ENCODE data around the gene NAV2.

The NAV2 gene

DNA sequence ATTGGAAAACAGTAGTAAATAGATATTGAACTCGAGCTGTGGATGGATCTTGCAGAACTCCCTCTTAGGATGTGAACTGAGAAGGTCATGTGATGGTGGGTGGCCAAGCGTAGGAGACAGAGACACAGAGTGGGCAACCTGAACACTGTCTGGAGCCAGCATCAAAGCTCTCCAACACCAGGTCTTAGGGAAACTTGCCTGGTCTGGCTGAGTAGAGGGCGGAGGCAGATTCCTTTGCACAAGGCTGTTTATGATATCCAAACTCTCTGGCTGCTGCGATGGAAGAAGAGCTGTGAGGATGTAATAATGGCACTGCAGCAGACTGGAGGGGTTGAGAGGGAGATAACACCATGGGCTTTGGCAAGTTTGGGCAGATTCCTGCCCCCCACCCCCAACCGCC, 10.1 kb downstream of the NAV2 start:
- H3K4me3 ChIP-seq (ENCODE audit: low read length) = no peak overlapping the region
- no peak overlapping the region for H3K27ac ChIP-seq (ENCODE audit: low read depth, low read length)
- no peaks in the 10 kb centered on the region for H3K9me3 ChIP-seq (ENCODE audit: insufficient read depth, low read depth, low read length)
- no peaks in the 10 kb centered on the region for H3K27me3 ChIP-seq (ENCODE audit: insufficient read depth, low read length)
- H3K4me1 ChIP-seq (ENCODE audit: insufficient read depth, low read length) = no peaks in the 10 kb centered on the region
- no peaks in the 10 kb centered on the region for H3K36me3 ChIP-seq (ENCODE audit: insufficient read depth, low read length)
- WGBS = 91% methylated on average over 4 of the region's 5 CpGs
- no peak overlapping the region for H3K9ac ChIP-seq (ENCODE audit: low read depth, low read length)

DNA sequence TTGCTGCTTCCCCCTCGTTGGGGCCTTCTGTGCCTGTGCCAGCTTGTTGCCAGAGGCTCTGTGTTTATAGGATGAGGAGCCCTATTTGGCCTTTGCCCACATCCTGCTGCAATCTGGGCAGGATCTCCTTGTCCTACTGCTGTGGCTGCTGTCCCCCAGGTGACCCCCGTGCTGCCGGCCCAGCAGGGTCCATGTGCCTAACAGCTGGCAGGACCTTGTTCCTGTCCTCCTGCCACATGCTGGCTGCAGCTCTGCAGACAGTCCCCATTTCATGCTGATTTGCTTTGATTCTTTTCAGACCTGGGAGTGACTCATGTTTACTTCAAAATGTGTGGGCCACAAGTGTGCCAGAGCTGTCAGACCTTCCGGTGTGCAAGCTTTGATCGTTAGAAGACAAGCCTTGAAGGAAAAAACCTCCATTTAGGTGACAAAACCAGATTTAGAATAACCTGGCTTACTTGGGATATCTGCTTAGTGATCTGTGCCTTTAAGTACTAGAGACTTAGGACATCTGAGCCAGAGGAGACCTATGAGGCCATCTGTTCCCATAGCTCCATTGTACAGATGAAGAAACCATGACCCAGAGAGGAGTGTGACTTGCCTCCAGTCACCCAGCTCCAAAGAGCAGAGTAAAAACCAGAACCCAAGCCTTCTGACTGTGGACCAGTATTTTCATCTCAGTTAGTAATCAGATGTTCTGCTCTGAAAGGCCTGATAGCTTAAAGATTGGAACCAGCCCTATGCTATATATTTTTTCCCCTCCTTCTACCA, 11.1 kb downstream of the NAV2 start:
- no peaks in the 10 kb centered on the region for H3K36me3 ChIP-seq (ENCODE audit: insufficient read depth, low read length)
- H3K4me3 ChIP-seq (ENCODE audit: low read length) = no peak overlapping the region
- H3K4me1 ChIP-seq (ENCODE audit: insufficient read depth, low read length) = no peaks in the 10 kb centered on the region
- whole genome bisulfite sequencing = 65% methylated on average over 5 of the region's 5 CpGs
- no peaks in the 10 kb centered on the region for H3K27me3 ChIP-seq (ENCODE audit: insufficient read depth, low read length)
- H3K9me3 ChIP-seq (ENCODE audit: insufficient read depth, low read depth, low read length) = no peaks in the 10 kb centered on the region
- no peak overlapping the region for H3K27ac ChIP-seq (ENCODE audit: low read depth, low read length)
- no peak overlapping the region for H3K9ac ChIP-seq (ENCODE audit: low read depth, low read length)

DNA sequence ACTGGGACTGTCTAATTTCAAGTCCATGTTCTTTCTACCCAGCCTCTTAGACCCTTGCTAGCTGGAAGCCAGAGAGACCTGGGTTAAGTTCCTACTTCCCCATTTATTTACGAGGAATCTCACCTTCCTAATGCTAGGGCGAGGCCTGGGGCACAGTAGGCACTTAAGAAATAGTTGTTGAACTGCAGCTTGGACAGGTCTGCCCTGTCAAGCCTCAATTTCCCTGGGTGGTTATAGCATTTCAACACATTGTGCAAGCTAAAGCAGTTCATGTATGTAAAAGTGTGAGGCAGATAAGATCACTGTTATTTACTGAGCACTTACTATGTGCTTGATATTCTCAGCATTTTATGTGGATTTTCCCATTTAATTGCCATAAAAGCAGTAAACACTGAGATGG, 12.1 kb downstream of the NAV2 start:
- H3K4me3 ChIP-seq (ENCODE audit: low read length) = no peak overlapping the region
- H3K27ac ChIP-seq (ENCODE audit: low read depth, low read length) = no peak overlapping the region
- H3K9me3 ChIP-seq (ENCODE audit: insufficient read depth, low read depth, low read length) = no peaks in the 10 kb centered on the region
- no peaks in the 10 kb centered on the region for H3K4me1 ChIP-seq (ENCODE audit: insufficient read depth, low read length)
- 100% methylated on average over 2 of the region's 2 CpGs for WGBS
- H3K27me3 ChIP-seq (ENCODE audit: insufficient read depth, low read length) = no peaks in the 10 kb centered on the region
- no peak overlapping the region for H3K9ac ChIP-seq (ENCODE audit: low read depth, low read length)
- H3K36me3 ChIP-seq (ENCODE audit: insufficient read depth, low read length) = no peaks in the 10 kb centered on the region

DNA sequence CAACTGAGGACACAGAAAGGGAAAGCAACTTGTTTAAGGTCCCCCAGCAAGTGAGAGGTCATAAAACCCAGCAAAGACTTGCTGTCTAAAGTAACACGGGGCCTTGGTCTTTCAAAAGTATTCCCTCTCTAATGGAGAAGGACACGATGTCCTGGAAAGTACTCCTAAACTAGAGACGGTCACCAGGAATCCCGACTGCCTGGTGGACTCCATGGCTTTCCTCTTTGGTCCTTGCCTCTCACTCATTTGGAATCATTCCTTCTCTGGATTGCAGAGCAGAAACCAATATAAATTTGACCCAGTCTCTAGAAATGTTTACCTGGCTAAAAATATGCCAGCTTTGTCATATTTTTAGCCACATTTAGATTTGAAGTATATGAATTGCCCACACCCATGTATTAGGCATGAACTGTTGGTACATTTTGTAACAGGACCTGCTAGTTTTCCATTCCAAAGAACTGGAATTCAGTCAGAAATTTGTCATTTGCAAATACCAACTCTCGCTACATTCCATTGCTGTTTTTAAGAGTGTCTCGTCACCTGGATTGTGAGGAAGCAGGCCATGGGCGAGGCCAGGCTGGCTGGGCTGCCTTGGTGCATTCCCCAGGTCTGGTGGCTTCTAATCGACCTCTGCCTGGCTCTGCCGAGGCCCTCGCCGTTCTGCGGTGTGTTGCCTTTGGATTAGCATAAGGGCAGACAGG, 12.9 kb downstream of the NAV2 start:
- Histone ChIP-seq H3K27me3 (ENCODE audit: insufficient read depth, low read length) (no peaks in the 10 kb centered on the region), H3K9me3 (ENCODE audit: insufficient read depth, low read depth, low read length) (no peaks in the 10 kb centered on the region), H3K9ac (ENCODE audit: low read depth, low read length) (no peak overlapping the region), H3K36me3 (ENCODE audit: insufficient read depth, low read length) (no peaks in the 10 kb centered on the region), H3K4me1 (ENCODE audit: insufficient read depth, low read length) (no peaks in the 10 kb centered on the region), H3K27ac (ENCODE audit: low read depth, low read length) (no peak overlapping the region), H3K4me3 (ENCODE audit: low read length) (no peak overlapping the region)
- 89% methylated on average over 12 of the region's 12 CpGs for WGBS

DNA sequence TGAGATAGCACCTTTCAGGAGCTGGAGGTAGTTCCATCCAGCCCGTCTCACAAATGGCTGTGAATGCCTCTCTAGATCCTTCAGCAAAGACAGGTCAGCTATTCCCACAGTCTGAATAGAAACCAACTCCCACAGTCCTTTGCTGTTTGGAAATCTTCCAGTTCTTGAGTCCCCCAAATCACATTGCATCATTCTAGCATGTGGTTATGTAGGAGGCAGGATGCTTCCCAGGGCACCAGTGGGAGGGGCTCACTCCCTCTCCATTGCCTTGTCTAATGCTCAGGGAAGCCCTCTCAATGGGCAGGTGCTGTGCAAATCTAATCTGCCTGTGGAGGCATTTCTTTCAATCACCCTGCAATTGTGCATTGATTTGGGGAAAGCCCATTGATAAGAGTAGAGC, 14.6 kb downstream of the NAV2 start:
- H3K36me3 ChIP-seq (ENCODE audit: insufficient read depth, low read length) = no peaks in the 10 kb centered on the region
- no peak overlapping the region for H3K27ac ChIP-seq (ENCODE audit: low read depth, low read length)
- no peaks in the 10 kb centered on the region for H3K9me3 ChIP-seq (ENCODE audit: insufficient read depth, low read depth, low read length)
- no peak overlapping the region for H3K4me3 ChIP-seq (ENCODE audit: low read length)
- WGBS = 95% methylated on average over 1 of the region's 1 CpG
- H3K27me3 ChIP-seq (ENCODE audit: insufficient read depth, low read length) = no peaks in the 10 kb centered on the region
- no peaks in the 10 kb centered on the region for H3K4me1 ChIP-seq (ENCODE audit: insufficient read depth, low read length)
- H3K9ac ChIP-seq (ENCODE audit: low read depth, low read length) = no peak overlapping the region

DNA sequence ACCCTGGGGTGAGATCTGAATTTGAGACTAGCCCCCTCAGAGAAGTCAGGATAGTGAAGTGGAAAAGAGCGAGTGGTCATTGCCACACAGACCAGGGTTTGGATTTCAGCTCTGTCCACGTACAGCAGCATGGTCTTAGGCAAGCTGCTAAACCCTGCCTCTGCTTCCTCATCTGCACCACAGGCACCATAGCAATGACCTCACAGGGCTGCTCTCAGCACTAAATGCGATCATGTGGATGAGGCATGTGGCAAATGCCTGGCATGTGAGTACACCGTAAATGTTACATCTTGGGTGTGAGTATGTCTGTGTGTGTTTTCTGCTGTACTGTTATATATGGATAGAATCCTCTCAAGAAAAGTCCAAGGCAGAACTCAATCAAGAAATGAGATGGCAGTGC, 15.8 kb downstream of the NAV2 start:
- no peaks in the 10 kb centered on the region for H3K9me3 ChIP-seq (ENCODE audit: insufficient read depth, low read depth, low read length)
- 95% methylated on average over 4 of the region's 4 CpGs for WGBS
- H3K9ac ChIP-seq (ENCODE audit: low read depth, low read length) = no peak overlapping the region
- no peaks in the 10 kb centered on the region for H3K36me3 ChIP-seq (ENCODE audit: insufficient read depth, low read length)
- H3K27me3 ChIP-seq (ENCODE audit: insufficient read depth, low read length) = no peaks in the 10 kb centered on the region
- H3K4me3 ChIP-seq (ENCODE audit: low read length) = no peak overlapping the region
- no peaks in the 10 kb centered on the region for H3K4me1 ChIP-seq (ENCODE audit: insufficient read depth, low read length)
- H3K27ac ChIP-seq (ENCODE audit: low read depth, low read length) = no peak overlapping the region

DNA sequence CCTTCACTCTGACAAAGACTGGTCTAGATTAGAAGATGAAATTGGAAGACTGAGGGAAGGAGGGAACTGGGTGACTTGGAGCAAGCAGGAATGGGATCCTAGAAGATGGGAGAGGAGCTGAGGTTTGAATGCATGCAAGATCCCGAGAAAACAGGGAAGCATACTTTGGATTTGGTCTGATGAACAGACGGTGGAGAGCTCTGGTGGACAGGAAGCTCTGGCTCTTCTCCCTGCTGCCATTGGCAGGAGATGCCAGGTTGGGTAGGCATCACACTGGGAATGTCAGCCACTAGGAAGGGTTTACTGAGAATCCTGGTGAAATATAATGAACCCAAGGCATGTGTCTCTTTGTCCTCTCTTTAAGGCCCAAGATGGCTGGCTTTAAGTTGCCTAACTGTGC, 16.5 kb downstream of the NAV2 start:
- Histone ChIP-seq H3K27ac (ENCODE audit: low read depth, low read length) (no peak overlapping the region), H3K9me3 (ENCODE audit: insufficient read depth, low read depth, low read length) (no peaks in the 10 kb centered on the region), H3K4me1 (ENCODE audit: insufficient read depth, low read length) (no peaks in the 10 kb centered on the region), H3K9ac (ENCODE audit: low read depth, low read length) (no peak overlapping the region), H3K36me3 (ENCODE audit: insufficient read depth, low read length) (no peaks in the 10 kb centered on the region), H3K4me3 (ENCODE audit: low read length) (no peak overlapping the region), H3K27me3 (ENCODE audit: insufficient read depth, low read length) (no peaks in the 10 kb centered on the region)
- 97% methylated on average over 2 of the region's 2 CpGs for WGBS

DNA sequence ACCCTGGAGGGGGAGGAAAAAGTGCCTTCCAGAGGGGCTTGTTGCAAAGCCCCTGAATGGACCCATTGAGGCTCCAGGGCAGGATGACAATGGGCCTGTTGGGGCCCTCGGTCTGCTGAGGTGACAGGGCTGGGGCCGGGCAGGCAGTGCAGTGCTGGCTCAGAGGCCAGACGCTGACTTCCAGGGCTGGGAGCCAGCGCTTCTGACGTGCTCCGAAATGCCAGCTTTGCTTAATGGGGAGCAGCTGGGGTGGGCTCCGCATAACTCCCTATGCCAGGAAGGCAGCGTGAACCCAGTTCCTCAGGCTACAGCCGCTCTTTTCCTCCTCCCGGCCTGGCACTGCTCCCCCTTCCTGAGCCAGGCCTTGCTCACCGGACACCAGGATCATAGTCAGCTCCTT, 17.7 kb downstream of the NAV2 start:
- H3K27me3 ChIP-seq (ENCODE audit: insufficient read depth, low read length) = no peaks in the 10 kb centered on the region
- H3K4me1 ChIP-seq (ENCODE audit: insufficient read depth, low read length) = no peaks in the 10 kb centered on the region
- 93% methylated on average over 11 of the region's 11 CpGs for WGBS
- no peaks in the 10 kb centered on the region for H3K9me3 ChIP-seq (ENCODE audit: insufficient read depth, low read depth, low read length)
- H3K9ac ChIP-seq (ENCODE audit: low read depth, low read length) = no peak overlapping the region
- no peaks in the 10 kb centered on the region for H3K36me3 ChIP-seq (ENCODE audit: insufficient read depth, low read length)
- no peak overlapping the region for H3K4me3 ChIP-seq (ENCODE audit: low read length)
- H3K27ac ChIP-seq (ENCODE audit: low read depth, low read length) = no peak overlapping the region

DNA sequence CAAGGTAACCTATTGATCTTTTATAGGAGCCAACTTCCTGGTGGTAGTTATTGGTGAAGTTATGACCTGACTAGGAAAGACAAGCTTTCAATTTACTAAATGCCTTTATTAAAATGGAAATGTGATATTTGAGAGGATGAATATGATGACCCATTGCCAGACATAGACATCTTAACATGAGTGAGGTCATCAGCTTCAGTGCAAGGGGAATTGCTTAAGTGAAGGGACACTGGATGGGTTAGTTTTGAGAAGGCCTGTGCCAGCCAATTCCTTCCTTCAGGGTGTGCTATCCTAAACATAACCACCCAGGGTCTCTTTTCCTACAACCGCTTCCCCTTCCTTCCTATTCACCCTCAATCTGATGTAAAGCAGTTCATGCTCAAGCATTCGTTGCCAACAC, 21.5 kb downstream of the NAV2 start:
- 0 out of 2 replicates have a peak, but pooled peaks cover under 1% of the 10 kb centered on the region for H3K4me1 ChIP-seq (ENCODE audit: insufficient read depth, low read length)
- H3K4me3 ChIP-seq (ENCODE audit: low read length) = no peak overlapping the region
- 90% methylated on average over 2 of the region's 2 CpGs for WGBS
- no peaks in the 10 kb centered on the region for H3K27me3 ChIP-seq (ENCODE audit: insufficient read depth, low read length)
- H3K36me3 ChIP-seq (ENCODE audit: insufficient read depth, low read length) = no peaks in the 10 kb centered on the region
- H3K27ac ChIP-seq (ENCODE audit: low read depth, low read length) = no peak overlapping the region
- no peak overlapping the region for H3K9ac ChIP-seq (ENCODE audit: low read depth, low read length)
- no peaks in the 10 kb centered on the region for H3K9me3 ChIP-seq (ENCODE audit: insufficient read depth, low read depth, low read length)

DNA sequence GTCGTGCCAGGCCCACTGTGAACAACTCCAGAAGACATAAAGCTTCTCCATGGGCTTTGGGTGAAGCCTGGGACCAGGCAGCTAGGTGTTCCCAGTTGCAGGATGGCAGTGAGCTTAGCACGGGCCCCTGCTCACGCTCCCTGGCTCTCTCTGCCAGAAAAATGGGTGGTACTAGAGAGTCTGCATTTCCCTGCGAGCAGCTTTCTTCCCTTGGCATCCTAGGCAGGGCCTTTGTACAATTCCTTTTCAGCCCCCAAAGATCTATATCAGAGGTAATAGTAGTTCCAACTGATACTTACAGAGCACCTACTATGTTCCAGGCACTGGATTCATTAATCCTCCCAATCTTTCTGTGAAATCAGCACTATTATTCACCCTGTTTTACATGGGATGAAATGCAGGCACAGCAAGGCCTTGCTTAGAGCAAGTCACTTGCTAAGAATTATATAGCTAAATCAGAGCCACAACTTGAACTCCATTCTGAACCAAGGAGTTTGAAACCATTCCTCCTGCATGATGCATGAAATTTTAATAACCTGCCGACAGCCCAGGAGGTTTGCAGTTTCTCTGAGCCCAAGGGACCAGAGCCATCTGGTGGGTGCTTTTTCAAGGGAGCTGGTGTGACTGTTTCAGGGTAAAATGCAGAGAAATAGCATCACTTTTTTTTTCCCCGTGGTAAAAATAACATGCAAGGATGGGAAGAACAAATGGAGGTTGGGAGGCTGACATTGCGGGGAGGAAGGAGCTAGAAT, 22.7 kb downstream of the NAV2 start:
- Histone ChIP-seq H3K27me3 (ENCODE audit: insufficient read depth, low read length) (no peaks in the 10 kb centered on the region), H3K9ac (ENCODE audit: low read depth, low read length) (no peak overlapping the region), H3K9me3 (ENCODE audit: insufficient read depth, low read depth, low read length) (no peaks in the 10 kb centered on the region), H3K36me3 (ENCODE audit: insufficient read depth, low read length) (no peaks in the 10 kb centered on the region), H3K4me1 (ENCODE audit: insufficient read depth, low read length) (peaks cover 11% of the 10 kb centered on the region), H3K27ac (ENCODE audit: low read depth, low read length) (no peak overlapping the region), H3K4me3 (ENCODE audit: low read length) (no peak overlapping the region)
- WGBS = 92% methylated on average over 7 of the region's 7 CpGs

DNA sequence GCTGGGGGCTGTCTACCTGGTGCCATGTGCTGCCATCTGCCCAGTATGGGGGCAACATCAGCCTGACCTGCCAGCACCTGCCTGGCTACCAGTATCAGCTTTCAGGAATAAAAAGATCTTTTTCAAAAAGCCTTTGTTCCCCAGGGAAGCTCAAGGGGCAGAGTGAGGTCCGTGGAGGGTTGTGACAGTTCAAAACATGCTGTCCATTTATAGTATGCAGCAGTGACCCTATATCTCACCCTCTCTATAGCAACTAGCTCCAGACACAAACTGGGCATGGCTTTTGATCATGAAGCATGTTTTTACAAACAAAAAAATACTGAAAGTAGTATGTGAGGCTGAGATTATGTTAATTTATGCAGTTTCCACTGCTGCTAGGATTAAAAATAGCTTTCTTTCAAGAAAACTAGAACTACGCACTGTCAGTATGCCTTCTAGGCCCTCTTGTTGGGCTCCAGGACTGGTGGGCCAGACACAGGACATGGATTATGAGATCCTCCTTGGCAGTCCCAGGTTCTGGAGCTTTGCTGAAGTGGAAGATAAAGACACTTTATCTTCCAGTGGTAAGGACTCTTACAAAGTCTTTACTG, 23.4 kb downstream of the NAV2 start:
- Histone ChIP-seq H3K9ac (ENCODE audit: low read depth, low read length) (no peak overlapping the region), H3K4me1 (ENCODE audit: insufficient read depth, low read length) (peaks cover 18% of the 10 kb centered on the region), H3K36me3 (ENCODE audit: insufficient read depth, low read length) (no peaks in the 10 kb centered on the region), H3K27me3 (ENCODE audit: insufficient read depth, low read length) (no peaks in the 10 kb centered on the region), H3K27ac (ENCODE audit: low read depth, low read length) (no peak overlapping the region), H3K4me3 (ENCODE audit: low read length) (no peak overlapping the region), H3K9me3 (ENCODE audit: insufficient read depth, low read depth, low read length) (no peaks in the 10 kb centered on the region)
- WGBS = 79% methylated on average over 2 of the region's 2 CpGs
